Measurements from ENCODE around the gene CPA5. TPM values are rescaled to one million over a fixed set of nuclear protein-coding genes. Genes with fewer than 3 reads are reported as not detected.

Gene CPA5
- total RNA-seq, 1 experiment from 2014 or later, result not detected

DNA sequence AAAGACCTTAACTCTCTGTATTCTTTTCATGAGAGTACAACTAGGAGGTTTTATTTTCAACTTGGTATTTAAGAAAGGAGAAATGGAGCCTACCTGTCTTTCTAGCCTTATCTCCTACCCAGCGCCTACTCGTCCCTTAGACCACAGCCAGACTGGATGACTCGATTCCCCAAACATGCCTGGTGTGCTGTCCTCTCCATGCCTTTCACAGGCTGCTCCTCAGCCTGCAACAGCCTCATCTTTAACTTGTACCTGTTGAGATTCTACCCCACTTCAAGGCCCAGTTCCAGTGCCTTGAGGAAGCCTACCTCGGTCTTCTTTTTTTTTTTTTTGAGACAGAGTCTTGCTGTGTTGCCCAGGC, 65.1 kb downstream of the CPA5 start:
- no peak overlapping the region for H3K9ac ChIP-seq (ENCODE audit: extremely low read depth, insufficient read length, low read length)
- no peak overlapping the region for H2BK15ac ChIP-seq (ENCODE audit: low read depth, low read length)
- H3K4me1 Mint-ChIP-seq, result no peaks in the 10 kb centered on the region
- no peak overlapping the region for H4K91ac ChIP-seq (ENCODE audit: insufficient read length, low read depth, low read length)
- WGBS (ENCODE audit: extremely low coverage, insufficient read length, low lambda C conversion rate), result no CpG with 5 or more reads among the region's 4 CpGs
- H2AFZ ChIP-seq (ENCODE audit: low read length), result no peak overlapping the region
- peaks cover 0 to 3% (median 0%) of the 10 kb centered on the region in 3 experiments; a peak in 3 of 7 replicates for H3K36me3 Mint-ChIP-seq (ENCODE audit: insufficient read depth in 1 of 3, low read depth in 3 of 3)
- no peak overlapping the region for H3K18ac ChIP-seq (ENCODE audit: insufficient read length, low read depth, low read length)
- H3K4ac ChIP-seq (ENCODE audit: low read depth, low read length), result no peak overlapping the region
- no peaks in the 10 kb centered on the region for H3K9me3 ChIP-seq (ENCODE audit: control insufficient read depth, low read depth, low read length)
- H3K23ac ChIP-seq (ENCODE audit: insufficient read length, low read depth, low read length), result no peak overlapping the region
- H3K4me3 Mint-ChIP-seq, result no peak overlapping the region
- H4K5ac ChIP-seq (ENCODE audit: insufficient read length, low read depth, low read length), result no peak overlapping the region
- H3K9me3 Mint-ChIP-seq, result no peaks in the 10 kb centered on the region
- H3K4me1 ChIP-seq (ENCODE audit: insufficient read depth, low read length), result no peaks in the 10 kb centered on the region
- no peak overlapping the region for H2AK5ac ChIP-seq (ENCODE audit: insufficient read length, low read length)
- no peaks in the 10 kb centered on the region for H3K27me3 Mint-ChIP-seq (ENCODE audit: low read depth)
- no peaks in the 10 kb centered on the region for H3K27me3 ChIP-seq (ENCODE audit: insufficient read depth, low read length)
- no peak overlapping the region for H3K27ac Mint-ChIP-seq
- TF ChIP-seq, protein P1, sequence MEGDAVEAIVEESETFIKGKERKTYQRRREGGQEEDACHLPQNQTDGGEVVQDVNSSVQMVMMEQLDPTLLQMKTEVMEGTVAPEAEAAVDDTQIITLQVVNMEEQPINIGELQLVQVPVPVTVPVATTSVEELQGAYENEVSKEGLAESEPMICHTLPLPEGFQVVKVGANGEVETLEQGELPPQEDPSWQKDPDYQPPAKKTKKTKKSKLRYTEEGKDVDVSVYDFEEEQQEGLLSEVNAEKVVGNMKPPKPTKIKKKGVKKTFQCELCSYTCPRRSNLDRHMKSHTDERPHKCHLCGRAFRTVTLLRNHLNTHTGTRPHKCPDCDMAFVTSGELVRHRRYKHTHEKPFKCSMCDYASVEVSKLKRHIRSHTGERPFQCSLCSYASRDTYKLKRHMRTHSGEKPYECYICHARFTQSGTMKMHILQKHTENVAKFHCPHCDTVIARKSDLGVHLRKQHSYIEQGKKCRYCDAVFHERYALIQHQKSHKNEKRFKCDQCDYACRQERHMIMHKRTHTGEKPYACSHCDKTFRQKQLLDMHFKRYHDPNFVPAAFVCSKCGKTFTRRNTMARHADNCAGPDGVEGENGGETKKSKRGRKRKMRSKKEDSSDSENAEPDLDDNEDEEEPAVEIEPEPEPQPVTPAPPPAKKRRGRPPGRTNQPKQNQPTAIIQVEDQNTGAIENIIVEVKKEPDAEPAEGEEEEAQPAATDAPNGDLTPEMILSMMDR (conservative IDR thresholded peaks at IDR 0.05), result no peak
- no peaks in the 10 kb centered on the region for H3K79me2 ChIP-seq (ENCODE audit: insufficient read depth, low read length)
- no peak overlapping the region for H2BK120ac ChIP-seq (ENCODE audit: low read depth, low read length, poor library complexity, severe bottlenecking)
- H3K56ac ChIP-seq (ENCODE audit: insufficient read length, low read depth, low read length), result no peak overlapping the region
- H3K4me2 ChIP-seq (ENCODE audit: insufficient read depth, insufficient read length, low read length), result no peak overlapping the region
- no peak for DNase-seq
- no peak overlapping the region for H3T11ph ChIP-seq (ENCODE audit: low read length)
- H4K20me1 ChIP-seq (ENCODE audit: control insufficient read depth, insufficient read depth, insufficient read length), result no peaks in the 10 kb centered on the region
- H2BK20ac ChIP-seq (ENCODE audit: low read depth, low read length, poor library complexity, severe bottlenecking), result no peak overlapping the region
- no peak overlapping the region for H3K14ac ChIP-seq (ENCODE audit: insufficient read depth, low read length)
- H3K27ac ChIP-seq (ENCODE audit: insufficient read length, low read depth, low read length), result no peak overlapping the region
- no peak overlapping the region for H4K8ac ChIP-seq (replicated peaks; ENCODE audit: insufficient read length, low read depth, low read length)
- no peak overlapping the region for H2BK12ac ChIP-seq (ENCODE audit: insufficient read length, low read depth, low read length)
- no peaks in the 10 kb centered on the region for H3K23me2 ChIP-seq (ENCODE audit: insufficient read length, low read depth, low read length, poor library complexity, severe bottlenecking)
- no peaks in the 10 kb centered on the region for H3K79me1 ChIP-seq (ENCODE audit: insufficient read depth, low read depth, low read length, poor library complexity, severe bottlenecking)
- H2BK5ac ChIP-seq (ENCODE audit: insufficient read length, low read length), result no peak overlapping the region
